GM23338 (cell line): ENCODE measurements around the gene KIT. TPM values are rescaled to one million over a fixed set of nuclear protein-coding genes. Genes with fewer than 3 reads are reported as not detected.

Experiments
- ATAC-seq: fragments of 200-7000 bp; cut with Tn5 transposase; 3 replicates; pipeline ENCODE4 v1.9.1; 2020
- DNase-seq: peaks from one replicate; pipeline ENCODE4 v3.0.0-alpha.2; 2015; ENCODE audit warnings: low spot score
- H2AFZ ChIP-seq: fragments of 200-600 bp; sonication (generic); 2 replicates; pipeline ENCODE4 v1.8.0; 2016; ENCODE audit warnings: antibody characterized with exemption, mild to moderate bottlenecking, moderate library complexity
- H3F3A ChIP-seq: fragments of 200-600 bp; sonication (generic); replicated peaks from 2 replicates; pipeline ENCODE4 v1.8.0; 2017; ENCODE audit warnings: antibody characterized with exemption, mixed run types, low read depth
- H3K27ac ChIP-seq: fragments of 200-600 bp; sonication (generic); 2 replicates; pipeline ENCODE4 v1.6.1; 2016; ENCODE audit warnings: low read depth
- H3K27me3 ChIP-seq: fragments of 200-600 bp; sonication (generic); 2 replicates; pipeline ENCODE4 v1.8.0; 2016; ENCODE audit warnings: mild to moderate bottlenecking, mixed run types, moderate library complexity; ENCODE audit not compliant: insufficient read depth
- H3K36me3 ChIP-seq: fragments of 200-600 bp; sonication (generic); 2 replicates; pipeline ENCODE4 v1.8.0; 2016; ENCODE audit warnings: mild to moderate bottlenecking; ENCODE audit not compliant: insufficient read depth
- H3K4me1 ChIP-seq: fragments of 200-600 bp; sonication (generic); 2 replicates; pipeline ENCODE4 v1.8.0; 2016; ENCODE audit warnings: mild to moderate bottlenecking, moderate library complexity; ENCODE audit not compliant: insufficient read depth
- H3K4me2 ChIP-seq: fragments of 200-600 bp; sonication (generic); 2 replicates; pipeline ENCODE4 v1.7.1; 2017; ENCODE audit warnings: mixed run types
- H3K4me3 ChIP-seq: fragments of 200-600 bp; sonication (generic); 2 replicates; pipeline ENCODE4 v1.6.1; 2016; ENCODE audit warnings: mixed run types
- H3K79me2 ChIP-seq: fragments of 200-600 bp; sonication (generic); replicated peaks from 2 replicates; pipeline ENCODE4 v1.8.0; 2017; ENCODE audit warnings: mild to moderate bottlenecking; ENCODE audit not compliant: insufficient read depth
- H3K9me2 ChIP-seq: fragments of 200-600 bp; sonication (generic); 2 replicates; pipeline ENCODE4 v1.8.0; 2017; ENCODE audit not compliant: insufficient read depth
- H4K20me1 ChIP-seq: fragments of 200-600 bp; sonication (generic); replicated peaks from 2 replicates; pipeline ENCODE4 v1.8.0; 2017; ENCODE audit warnings: mild to moderate bottlenecking; ENCODE audit not compliant: insufficient read depth
- H3K27ac Mint-ChIP-seq: 2 replicates; pipeline ENCODE4 v1.8.0; 2020; ENCODE audit warnings: inconsistent platforms, mild to moderate bottlenecking, moderate library complexity, mixed read lengths
- H3K27me3 Mint-ChIP-seq: 3 replicates; pipeline ENCODE4 v1.8.0; 2022; ENCODE audit warnings: low read depth, mild to moderate bottlenecking, moderate library complexity, mixed read lengths, inconsistent platforms; ENCODE audit not compliant: insufficient read depth, poor library complexity
- H3K36me3 Mint-ChIP-seq: 3 replicates; pipeline ENCODE4 v1.8.0; 2021; ENCODE audit warnings: low read depth, mild to moderate bottlenecking, inconsistent platforms, moderate library complexity, mixed read lengths
- H3K4me1 Mint-ChIP-seq: 3 replicates; pipeline ENCODE4 v1.8.0; 2020; ENCODE audit warnings: mild to moderate bottlenecking, inconsistent platforms, mixed read lengths
- H3K4me3 Mint-ChIP-seq: 3 replicates; pipeline ENCODE4 v1.8.0; 2021; ENCODE audit warnings: moderate library complexity, mild to moderate bottlenecking, inconsistent platforms, mixed read lengths
- H3K9me3 Mint-ChIP-seq: 3 replicates; pipeline ENCODE4 v1.8.0; 2020; ENCODE audit warnings: moderate library complexity, mild to moderate bottlenecking, inconsistent platforms, mixed read lengths
- CREB1 ChIP-seq: fragments of 250-450 bp; sonication (Bioruptor Pico); IDR thresholded peaks from 2 replicates; pipeline ENCODE4 v1.5.0; 2020; ENCODE audit warnings: low read depth, mild to moderate bottlenecking, moderate library complexity
- CTCF ChIP-seq, 2 experiments: fragments of 200-600 bp in 1 of 2; sonication (generic) in 1 of 2; conservative IDR thresholded peaks; 2 replicates each; pipeline versions ENCODE4 v1.5.1 to v1.6.1; 2016 to 2017; ENCODE audit warnings: antibody characterized with exemption in 2 of 2, low read depth in 2 of 2, mild to moderate bottlenecking in 2 of 2, moderate library complexity in 1 of 2
- ETS1 ChIP-seq: IDR thresholded peaks from 2 replicates; pipeline ENCODE4 v1.6.1; 2016; ENCODE audit warnings: antibody characterized with exemption
- EZH2 ChIP-seq: fragments of 200-600 bp; sonication (generic); IDR thresholded peaks from one replicate; pipeline ENCODE4 v1.8.0; 2017; ENCODE audit warnings: antibody characterized with exemption, mild to moderate bottlenecking, low read depth; ENCODE audit not compliant: unreplicated experiment
- JUNB ChIP-seq: IDR thresholded peaks from one replicate; pipeline ENCODE4 v1.6.1; 2016; ENCODE audit warnings: antibody characterized with exemption; ENCODE audit not compliant: unreplicated experiment
- NANOG ChIP-seq: IDR thresholded peaks from 2 replicates; pipeline ENCODE4 v1.6.1; 2016; ENCODE audit warnings: antibody characterized with exemption, borderline replicate concordance
- POLR2AphosphoS5 ChIP-seq: IDR thresholded peaks from 2 replicates; pipeline ENCODE4 v1.6.1; 2016; ENCODE audit warnings: antibody characterized with exemption, low read depth
- STAT1 ChIP-seq: IDR thresholded peaks from one replicate; pipeline ENCODE4 v1.6.1; 2016; ENCODE audit warnings: antibody characterized with exemption; ENCODE audit not compliant: unreplicated experiment
- ZNF114 ChIP-seq: fragments of 250-450 bp; sonication (Bioruptor Pico); IDR thresholded peaks from 2 replicates; pipeline ENCODE4 v1.5.0; 2020; ENCODE audit warnings: mild to moderate bottlenecking, moderate library complexity
- ZNF331 ChIP-seq: fragments of 250-450 bp; sonication (Bioruptor Pico); IDR thresholded peaks from 2 replicates; pipeline ENCODE4 v1.5.0; 2020; ENCODE audit warnings: low read depth, mild to moderate bottlenecking, moderate library complexity
- ZNF462 ChIP-seq: fragments of 250-450 bp; sonication (Bioruptor Pico); IDR thresholded peaks from 2 replicates; pipeline ENCODE4 v1.5.0; 2020; ENCODE audit warnings: mild to moderate bottlenecking, moderate library complexity
- polyA plus RNA-seq: library from polyadenylated mRNA; unstranded; fragments of >200 nt; fragmentation: Nextera tagmentation; extraction: Ambion mirVana; gene quantifications from 2 replicates; pipeline ENCODE4 v1.2.1, GENCODE V29; 2016
- total RNA-seq: library from RNA; depleted of rRNA; stranded (reverse); fragments of >200 nt; shearing (Covaris generic); gene quantifications from 2 replicates; pipeline ENCODE4 v1.2.3, GENCODE V29; 2014

Gene KIT
- total and polyA plus RNA-seq, 2 experiments from 2014 or later = 9.0 to 28.4 TPM

GRCh38 chr4:54685810-54686209 is 28.1 kb downstream of the KIT start (continued):
- TF ChIP-seq CTCF (conservative IDR thresholded peaks at IDR 0.05; ENCODE audit: low read depth in 2 of 2) = no peak

- H3K27me3 Mint-ChIP-seq = no peaks in the 10 kb centered on the region
- H3K36me3 Mint-ChIP-seq = 0 out of 3 replicates have a peak, but pooled peaks cover 3% of the 10 kb centered on the region
- H3K4me3 Mint-ChIP-seq = no peak overlapping the region
- Histone ChIP-seq H3K79me2 (peaks cover 26% of the 10 kb centered on the region), H2AFZ (no peak overlapping the region), H3K4me3 (no peak overlapping the region), H3K4me1 (no peaks in the 10 kb centered on the region), H3K27ac (no peak overlapping the region), H3K4me2 (no peak overlapping the region), H3K27me3 (no peaks in the 10 kb centered on the region), H3F3A (no peaks in the 10 kb centered on the region), H4K20me1 (peaks cover 10% of the 10 kb centered on the region), H3K36me3 (no peaks in the 10 kb centered on the region), H3K9me2 (no peaks in the 10 kb centered on the region)
- no peak overlapping the region for H3K27ac Mint-ChIP-seq
- DNase-seq = no peak
- TF ChIP-seq CTCF (conservative IDR thresholded peaks at IDR 0.05; ENCODE audit: low read depth in 2 of 2) (no peak), POLR2AphosphoS5 (no peak), NANOG (no peak), ZNF114 (no peak), CREB1 (no peak), ZNF462 (CRISPR knock-in tag) (no peak), STAT1 (no peak), EZH2 (no peak), ZNF331 (CRISPR knock-in tag) (no peak), ETS1 (no peak), JUNB (no peak)
- no peaks in the 10 kb centered on the region for H3K9me3 Mint-ChIP-seq
- H3K4me1 Mint-ChIP-seq = no peaks in the 10 kb centered on the region; the same call in 2 of the 3 replicates
- ATAC-seq = no peak
These were observed 30.4 kb downstream of the KIT start for GRCh38 chr4:54687887-54688841.
